Panc1 (cell line): Measurements from ENCODE around the gene TTLL11. TPM values are rescaled to one million over a fixed set of nuclear protein-coding genes. Genes with fewer than 3 reads are reported as not detected.

Experiments used
- ATAC-seq: fragments of 200-7000 bp; cut with Tn5 transposase; 2 replicates; pipeline ENCODE4 v1.9.1; 2020; ENCODE audit warnings: mild to moderate bottlenecking, moderate library complexity
- BruUV-seq: library from RNA; stranded (reverse); fragments of 400-500 nt; replicated peaks from 2 replicates; lab custom pipeline; 2021; lab: Mats Ljungman, UMichigan
- CTCF ChIA-PET: fragments of 300-600 bp; sonication (Branson Sonifier 250); formaldehyde crosslinking; loops from one replicate; lab custom pipeline; 2022; ENCODE audit warnings: antibody characterized with exemption; lab: Charles Lee
- POLR2A ChIA-PET: fragments of 300-600 bp; sonication (Branson Sonifier 250); formaldehyde crosslinking; loops from one replicate; lab custom pipeline; 2022; ENCODE audit warnings: antibody characterized with exemption; lab: Charles Lee
- DNase-seq: peaks from one replicate; pipeline ENCODE4 v3.0.0-alpha.2; 2010; ENCODE audit warnings: low read depth, low spot score
- H3K27ac ChIP-seq: 2 replicates; pipeline ENCODE4 v1.5.1; 2011; ENCODE audit warnings: mild to moderate bottlenecking, low read length, inconsistent platforms
- H3K27me3 ChIP-seq: fragments of 200-500 bp; sonication (Bioruptor generic); 2 replicates; pipeline ENCODE4 v1.6.0; 2014; ENCODE audit warnings: low read length, inconsistent platforms; ENCODE audit not compliant: control insufficient read depth, insufficient read depth
- H3K36me3 ChIP-seq: fragments of 200-500 bp; sonication (Bioruptor generic); 2 replicates; pipeline ENCODE4 v1.5.1; 2014; ENCODE audit warnings: inconsistent platforms, mild to moderate bottlenecking, low read length, moderate library complexity; ENCODE audit not compliant: control insufficient read depth, insufficient read depth
- H3K4me1 ChIP-seq: 2 replicates; pipeline ENCODE4 v1.5.1; 2011; ENCODE audit warnings: inconsistent platforms, mild to moderate bottlenecking, low read length, moderate library complexity; ENCODE audit not compliant: control insufficient read depth, insufficient read depth
- H3K4me3 ChIP-seq, 2 experiments: 2 replicates each; pipeline ENCODE4 v1.5.1; 2011 to 2012; ENCODE audit warnings: low read depth in 2 of 2, low read length in 2 of 2, mild to moderate bottlenecking in 2 of 2, inconsistent platforms in 1 of 2, moderate library complexity in 1 of 2
- H3K9me3 ChIP-seq: fragments of 200-500 bp; sonication (Bioruptor generic); 2 replicates; pipeline ENCODE4 v1.5.1; 2014; ENCODE audit warnings: low read depth, mild to moderate bottlenecking, inconsistent platforms, low read length, moderate library complexity; ENCODE audit not compliant: control insufficient read depth, insufficient read depth
- CTCF ChIP-seq: fragments of 450-650 bp; IDR thresholded peaks from 2 replicates; pipeline ENCODE4 v1.5.1; 2017; ENCODE audit warnings: mild to moderate bottlenecking
- POLR2AphosphoS5 ChIP-seq: IDR thresholded peaks from 2 replicates; pipeline ENCODE4 v1.6.1; 2012; ENCODE audit warnings: mild to moderate bottlenecking, low read depth, low read length, moderate library complexity
- REST ChIP-seq, 2 experiments: IDR thresholded peaks; 2 replicates each; pipeline ENCODE4 v1.6.1; 2011 to 2012; ENCODE audit warnings: low read depth in 2 of 2, control low read depth in 1 of 2, low read length in 1 of 2, mild to moderate bottlenecking in 1 of 2, moderate library complexity in 1 of 2; ENCODE audit not compliant: insufficient read depth in 1 of 2
- SIN3A ChIP-seq: IDR thresholded peaks from 2 replicates; pipeline ENCODE4 v1.6.1; 2012; ENCODE audit warnings: low read depth, mild to moderate bottlenecking, low read length, moderate library complexity, borderline replicate concordance; ENCODE audit not compliant: insufficient read depth
- TCF7L2 ChIP-seq: IDR thresholded peaks from 2 replicates; pipeline ENCODE4 v1.6.1; 2011; ENCODE audit warnings: mild to moderate bottlenecking, low read depth, low read length, inconsistent platforms
- in situ Hi-C: cut with HindIII; loops from 2 replicates; pipeline ENCODE4 v1.10.0; 2016; ENCODE audit warnings: low sequenced_read_pairs, low pct_unique_long_range_greater_than_20kb
- intact Hi-C: fragments of 100-400 bp; cut with micrococcal nuclease; formaldehyde crosslinking; loops from one replicate; pipeline ENCODE4 v1.10.0; 2022; ENCODE audit not compliant: unreplicated experiment
- total RNA-seq: library from RNA; stranded (reverse); gene quantifications from one replicate; pipeline ENCODE4 v1.2.1, GENCODE V29; 2021; ENCODE audit not compliant: unreplicated experiment

The TTLL11 gene
- total RNA-seq, 1 experiment from 2014 or later = 1.1 TPM

GRCh38 chr9:122102156-122102555 lies 9.0 kb upstream of the TTLL11 start:
- H3K4me1 ChIP-seq = no peaks in the 10 kb centered on the region
- ATAC-seq (no peak), DNase-seq (no peak)
- no peaks in the 10 kb centered on the region for H3K27me3 ChIP-seq
- no peak overlapping the region for H3K4me3 ChIP-seq
- H3K36me3 ChIP-seq = no peaks in the 10 kb centered on the region
- intact Hi-C loops = no loop called here
- TF ChIP-seq SIN3A (no peak), CTCF (no peak), TCF7L2 (no peak), POLR2AphosphoS5 (no peak), REST (IDR thresholded peaks at IDR 0.05; ENCODE audit: insufficient read depth in 1 of 2, low read depth in 2 of 2, low read length in 1 of 2) (no peak)
- no TSS peak for BruUV-seq
- ChIA-PET CTCF (no interaction called here), POLR2A (no interaction called here)
- no peaks in the 10 kb centered on the region for H3K9me3 ChIP-seq
- in situ Hi-C loops = no loop called here
- H3K27ac ChIP-seq = no peak overlapping the region

- H3K27ac ChIP-seq = no peak overlapping the region
- ChIA-PET POLR2A (no interaction called here), CTCF (no interaction called here)
- no peaks in the 10 kb centered on the region for H3K9me3 ChIP-seq
- H3K4me1 ChIP-seq = no peaks in the 10 kb centered on the region
- intact Hi-C loops (no loop called here), in situ Hi-C loops (no loop called here)
- no TSS peak for BruUV-seq
- TF ChIP-seq CTCF (no peak), SIN3A (no peak), TCF7L2 (no peak), POLR2AphosphoS5 (no peak), REST (IDR thresholded peaks at IDR 0.05; ENCODE audit: insufficient read depth in 1 of 2, low read depth in 2 of 2, low read length in 1 of 2) (no peak)
- no peak for ATAC-seq
- DNase-seq = no peak
- H3K36me3 ChIP-seq = no peaks in the 10 kb centered on the region
- no peaks in the 10 kb centered on the region for H3K27me3 ChIP-seq
- no peak overlapping the region for H3K4me3 ChIP-seq
Observed at GRCh38 chr9:122100756-122101155, 7.6 kb upstream of the TTLL11 start.
